Aorta (tissue), 5 donors: ENCODE results near the gene HOXD8. TPM values are rescaled to one million over a fixed set of nuclear protein-coding genes. Genes with fewer than 3 reads are reported as not detected.

Source experiments
- ATAC-seq: fragments of 200-7000 bp; cut with Tn5 transposase; one replicate; pipeline ENCODE4 v1.9.1; 2022; ENCODE audit warnings: moderate library complexity; ENCODE audit not compliant: low FRiP score
- DNase-seq, 2 donors: peaks; one replicate each; pipeline ENCODE4 v3.0.0-alpha.2; 2020
- H3K27ac ChIP-seq, 2 donors: one replicate each; pipeline ENCODE4 v1.5.1; 2013; ENCODE audit warnings: low read length in 2 of 2, mild to moderate bottlenecking in 2 of 2, moderate library complexity in 2 of 2, control low read depth in 1 of 2, inconsistent platforms in 1 of 2, low read depth in 1 of 2
- H3K27me3 ChIP-seq, 2 donors: one replicate each; pipeline ENCODE4 v1.6.1; 2013; ENCODE audit warnings: control low read depth in 1 of 2, low read length in 1 of 2, mild to moderate bottlenecking in 1 of 2, moderate library complexity in 1 of 2; ENCODE audit not compliant: insufficient read depth in 2 of 2, control insufficient read depth in 1 of 2
- H3K36me3 ChIP-seq, 2 donors: one replicate each; pipeline ENCODE4 v1.6.1; 2013; ENCODE audit warnings: control low read depth in 1 of 2, low read length in 1 of 2, mild to moderate bottlenecking in 1 of 2; ENCODE audit not compliant: insufficient read depth in 2 of 2, control insufficient read depth in 1 of 2
- H3K4me1 ChIP-seq, 2 donors: one replicate each; pipeline ENCODE4 v1.6.1; 2013; ENCODE audit warnings: low read length in 2 of 2, control low read depth in 1 of 2, mild to moderate bottlenecking in 1 of 2, moderate library complexity in 1 of 2; ENCODE audit not compliant: insufficient read depth in 2 of 2, control insufficient read depth in 1 of 2
- H3K4me3 ChIP-seq, 2 donors: one replicate each; pipeline ENCODE4 v1.5.1; 2013; ENCODE audit warnings: low read length in 2 of 2, control low read depth in 1 of 2, mild to moderate bottlenecking in 1 of 2
- H3K9me3 ChIP-seq: one replicate; pipeline ENCODE4 v1.6.1; 2013; ENCODE audit warnings: mild to moderate bottlenecking, low read length; ENCODE audit not compliant: control insufficient read depth
- WGBS, 2 donors: extraction: QIAGEN DNeasy Blood & Tissue Kit; methylation state at CpG; one replicate each; pipeline ENCODE4 v1.1.7; 2013; 5-methylcytosine and 5-hydroxymethylcytosine counted together
- intact Hi-C, 2 donors: fragments of 100-400 bp; cut with DNase I; formaldehyde crosslinking; loops; one replicate each; pipeline versions ENCODE4 v1.14.2 to v1.15.0; 2022
- polyA plus RNA-seq, 2 donors: library from polyadenylated mRNA; stranded (reverse); fragments of 200-250 nt; gene quantifications; one replicate each; pipeline ENCODE4 v1.2.3, GENCODE V29; 2013
- total RNA-seq, 2 donors: library from RNA; stranded (reverse); fragmentation: NEBNext Ultra II Directional; extraction: Animal tissue kit (Norgen Biotek cat#: 25700); gene quantifications; one replicate each; pipeline ENCODE4 v1.2.1, GENCODE V29; 2021
- donor health status: healthy with polysubstance abuse.
- donor health status: Bipolar disorder and iron deficiency.
- donor health status: DM: no; HTN: no; CAD: no.
- donor health status: DM: no; HTN: no; CAD: no.
- donor health status: DM: yes; HTN: yes; CAD: no.

HOXD8 gene
- total and polyA plus RNA-seq, 4 donors: 2.5 to 14.4 (median 9.4) TPM

DNA sequence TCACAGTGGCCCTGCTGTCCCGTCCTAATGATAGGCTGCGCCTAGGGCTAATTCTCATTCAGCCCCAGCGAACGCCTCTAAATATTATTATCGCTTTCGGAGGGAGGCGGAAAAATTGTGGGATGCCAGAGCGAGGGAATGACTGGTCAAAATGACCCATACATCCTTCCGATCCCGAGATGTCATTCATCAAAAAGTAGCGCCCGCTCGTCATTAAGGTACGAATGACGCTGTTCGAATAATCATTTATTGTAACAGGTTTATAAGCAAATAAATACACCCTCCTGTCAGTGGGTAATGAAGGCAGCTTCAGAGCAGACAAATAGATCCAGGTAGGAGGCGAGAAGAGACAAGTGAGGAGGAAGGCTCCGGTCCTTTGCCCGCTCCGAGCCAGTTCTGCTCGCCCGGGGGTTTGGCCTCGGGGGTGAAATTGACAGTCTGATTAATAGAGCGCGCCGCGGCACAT, 45.7 kb upstream of the HOXD8 start, which contains the start of gene EVX2:
EVX2 (minus strand) TSS at position 167 of the 466 bp plus-strand sequence. CDS start 186 bp downstream, outside the sequence.
- ATAC-seq (no peak), DNase-seq (no peak)
- H3K36me3 ChIP-seq: no peaks in the 10 kb centered on the region
- no peaks in the 10 kb centered on the region for H3K4me1 ChIP-seq
- WGBS, 2 donors: 19 to 23% methylated on average over 27 of the region's 27 CpGs
- H3K9me3 ChIP-seq: peaks cover 2% of the 10 kb centered on the region
- no peaks in the 10 kb centered on the region for H3K27me3 ChIP-seq
- H3K4me3 ChIP-seq: no peak within 1 kb of the TSS
- intact Hi-C loops: loop anchor here in 1 of 2 donors (10.0 kb wide), 1 partner anchor 1749 kb away; the partner anchor contains the start of gene SP9
- H3K27ac ChIP-seq: no peak within 1 kb of the TSS

- Histone ChIP-seq H3K4me1 (no peaks in the 10 kb centered on the region), H3K27me3 (no peaks in the 10 kb centered on the region), H3K4me3 (no peak overlapping the region), H3K36me3 (no peaks in the 10 kb centered on the region), H3K9me3 (peaks cover 2% of the 10 kb centered on the region), H3K27ac (no peak overlapping the region)
- intact Hi-C loops: loop anchor here (5.0 to 10.0 kb wide), 3 partner anchors 717 to 1750 kb away; partner anchors contain the start of gene SP9 (in 1 of the 2)
- ATAC-seq: no peak
- no peak for DNase-seq
- 9 to 10% methylated on average over 24 to 26 of the region's 26 CpGs for WGBS, 2 donors
Observed at GRCh38 chr2:176084611-176085119, 44.8 kb upstream of the HOXD8 start.

GRCh38 chr2:176085120-176085788, 44.3 kb upstream of the HOXD8 start:
- DNase-seq: no peak
- Histone ChIP-seq H3K4me3 (no peak overlapping the region), H3K36me3 (no peaks in the 10 kb centered on the region), H3K27ac (no peak overlapping the region), H3K9me3 (peaks cover 2% of the 10 kb centered on the region), H3K4me1 (no peaks in the 10 kb centered on the region), H3K27me3 (no peaks in the 10 kb centered on the region)
- WGBS, 2 donors: 8 to 11% methylated on average over 39 to 40 of the region's 40 CpGs
- intact Hi-C loops: loop anchor here (5.0 to 10.0 kb wide), 3 partner anchors 718 to 1750 kb away; partner anchors contain the start of gene SP9 (in 1 of the 2)
- no peak for ATAC-seq

- DNase-seq (peak in 1 of 2 donors; percentile 80), ATAC-seq (no peak)
- Histone ChIP-seq H3K4me3 (no peak overlapping the region), H3K4me1 (no peaks in the 10 kb centered on the region), H3K9me3 (peaks cover 2% of the 10 kb centered on the region), H3K27ac (no peak overlapping the region), H3K27me3 (no peaks in the 10 kb centered on the region), H3K36me3 (no peaks in the 10 kb centered on the region)
- 3 to 5% methylated on average over 45 to 46 of the region's 46 CpGs for WGBS, 2 donors
- intact Hi-C loops: loop anchor here (1.0 to 10.0 kb wide), 4 partner anchors 396 to 1751 kb away; partner anchors contain the start of gene SP9 (in 1 of the 2)
Observed at GRCh38 chr2:176085861-176086771, 43.4 kb upstream of the HOXD8 start.

DNA sequence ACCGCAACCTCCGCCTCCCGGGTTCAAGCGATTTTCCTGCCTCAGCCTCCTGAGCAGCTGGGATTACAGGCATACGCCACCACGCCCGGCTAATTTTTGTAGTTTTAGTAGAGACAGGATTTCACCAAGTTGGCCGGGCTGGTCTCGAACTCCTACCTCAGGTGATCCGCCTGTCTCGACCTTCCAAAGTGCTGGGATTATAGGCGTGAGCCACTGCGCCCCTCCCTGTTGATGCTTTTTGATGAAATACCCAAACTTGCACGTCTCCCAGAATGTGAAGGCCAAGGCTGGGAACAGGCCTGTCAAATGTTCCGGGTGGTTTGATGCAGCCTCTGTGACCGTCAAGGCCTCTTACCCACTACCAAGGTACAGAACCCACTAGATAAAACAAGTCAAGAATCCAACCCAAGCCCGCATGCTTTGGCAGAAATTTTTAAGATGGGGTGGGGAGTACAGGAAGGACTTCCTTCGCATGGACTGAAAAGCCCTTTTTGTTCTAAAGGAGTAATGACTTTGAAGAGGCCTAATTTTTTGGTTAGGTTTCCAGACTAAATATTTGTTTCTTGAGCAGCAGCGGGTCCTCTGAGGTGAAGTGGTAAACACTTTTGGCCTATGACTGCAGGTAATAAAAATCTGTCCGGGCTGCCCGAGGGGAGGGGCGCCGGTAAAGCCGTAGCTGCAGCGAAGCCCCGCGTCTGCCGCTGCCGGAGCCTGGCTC, 42.0 kb upstream of the HOXD8 start:
- DNase-seq: no peak
- H3K4me3 ChIP-seq: peak overlapping the region in 1 of 2 donors; percentile 12
- no peaks in the 10 kb centered on the region for H3K4me1 ChIP-seq
- intact Hi-C loops: loop anchor here (2.0 to 10.0 kb wide), 4 partner anchors 397 to 1753 kb away; partner anchors contain the start of gene SP9 (in 1 of the 2)
- ATAC-seq: no peak
- WGBS, 2 donors: 50 to 54% methylated on average over 29 of the region's 29 CpGs
- H3K9me3 ChIP-seq: peaks cover 2% of the 10 kb centered on the region
- H3K36me3 ChIP-seq: no peaks in the 10 kb centered on the region
- H3K27me3 ChIP-seq: no peaks in the 10 kb centered on the region
- no peak overlapping the region for H3K27ac ChIP-seq

DNA sequence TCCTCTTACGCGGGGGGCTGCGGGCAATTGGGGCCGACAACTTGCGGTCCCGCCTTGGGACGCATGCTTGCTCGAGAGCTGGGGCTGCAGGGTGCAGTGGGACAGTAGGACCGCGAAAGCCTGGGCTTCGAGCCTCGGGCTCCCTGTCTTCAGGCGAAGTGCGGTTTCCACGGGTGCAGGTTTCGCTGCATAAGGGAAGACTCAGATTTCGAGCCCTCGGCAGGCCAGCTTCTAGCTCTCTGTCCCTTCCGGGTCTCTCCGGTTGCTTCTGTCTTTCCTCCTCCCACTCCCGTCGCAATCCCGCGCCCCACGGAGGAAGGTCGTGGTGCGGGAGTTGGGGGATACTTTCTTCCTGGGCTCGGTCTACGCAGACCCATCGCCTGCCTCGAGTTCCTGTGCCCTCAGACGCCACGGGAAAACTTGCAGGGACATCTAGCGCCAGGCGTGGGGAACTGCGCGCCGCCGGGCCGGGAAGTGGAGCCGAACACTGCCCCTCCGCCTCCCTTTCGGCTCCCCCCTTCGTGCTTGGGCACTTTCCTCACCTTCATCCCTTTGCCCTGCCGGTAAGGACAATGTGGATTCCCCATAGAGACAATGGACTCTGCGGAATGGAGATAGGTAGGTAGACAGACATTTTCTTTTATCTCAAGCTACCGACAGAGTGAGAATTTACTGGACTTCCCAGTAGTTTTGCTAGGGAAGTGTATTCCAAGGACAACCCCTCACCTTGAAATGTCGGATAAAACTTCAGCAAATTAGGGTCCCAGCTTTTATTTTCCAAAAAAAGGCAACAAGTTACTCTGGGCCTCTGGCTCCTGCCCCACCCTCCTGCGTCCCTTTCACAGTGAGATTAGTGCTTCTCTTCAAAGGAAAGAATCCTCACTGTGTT, 41.2 kb upstream of the HOXD8 start:
- H3K4me1 ChIP-seq: no peaks in the 10 kb centered on the region
- peak overlapping the region in 1 of 2 donors; percentile 12 for H3K4me3 ChIP-seq
- peaks cover 2% of the 10 kb centered on the region for H3K9me3 ChIP-seq
- ATAC-seq (peak; percentile 86), DNase-seq (peak in 1 of 2 donors; percentile 89)
- WGBS, 2 donors: 6 to 8% methylated on average over 48 to 49 of the region's 49 CpGs
- intact Hi-C loops: loop anchor here (2.0 to 10.0 kb wide), 4 partner anchors 397 to 1753 kb away; partner anchors contain the start of gene SP9 (in 1 of the 2)
- no peaks in the 10 kb centered on the region for H3K36me3 ChIP-seq
- H3K27ac ChIP-seq: no peak overlapping the region
- no peaks in the 10 kb centered on the region for H3K27me3 ChIP-seq

DNA sequence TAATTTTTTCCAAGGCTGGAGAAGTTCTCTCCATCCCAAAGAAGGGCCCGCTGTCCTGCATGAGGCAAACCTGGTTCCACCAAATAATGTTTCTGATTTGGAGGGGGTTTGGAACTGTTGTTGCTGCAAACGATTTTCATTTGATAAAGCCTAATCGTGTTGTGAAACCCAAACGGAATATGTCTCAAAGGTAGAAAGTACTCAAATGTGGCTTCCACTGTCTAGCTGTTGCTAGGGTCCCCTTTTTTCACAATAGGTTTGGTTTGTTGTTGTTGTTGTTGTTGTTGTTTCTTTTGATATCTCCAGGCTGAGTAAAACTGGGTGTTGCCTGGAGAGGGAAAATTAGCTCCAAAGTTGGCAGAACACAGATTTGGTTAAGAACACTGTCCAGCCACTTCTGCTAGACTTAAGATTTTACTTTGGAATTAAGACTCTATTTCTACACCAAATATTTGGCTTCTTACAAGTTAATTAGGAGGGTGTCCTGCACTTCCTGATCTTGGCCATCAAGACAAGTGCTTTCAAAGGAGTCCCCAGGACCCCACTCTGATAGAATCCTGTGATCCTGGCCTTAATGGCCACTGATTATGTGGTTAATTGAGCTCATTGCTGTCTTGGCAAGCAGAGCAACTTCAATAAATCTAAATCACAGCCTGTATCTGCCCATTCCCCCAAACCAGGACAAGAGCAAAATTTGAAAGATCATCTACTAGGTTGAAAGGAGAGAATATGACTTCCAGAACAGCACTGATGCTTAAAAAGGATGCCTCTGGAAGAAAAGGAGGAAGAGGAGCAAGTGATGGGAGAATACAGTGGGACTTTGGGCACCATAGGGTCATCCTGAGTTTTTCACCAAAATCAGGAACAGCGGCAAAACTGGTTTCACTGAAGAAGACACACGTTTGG, 40.3 kb upstream of the HOXD8 start:
- no peaks in the 10 kb centered on the region for H3K27me3 ChIP-seq
- H3K4me3 ChIP-seq: no peak overlapping the region
- intact Hi-C loops: loop anchor here (2.0 to 10.0 kb wide), 4 partner anchors 398 to 1754 kb away; partner anchors contain the start of gene SP9 (in 1 of the 2)
- ATAC-seq: no peak
- H3K4me1 ChIP-seq: no peaks in the 10 kb centered on the region
- 14 to 16% methylated on average over 6 of the region's 6 CpGs for WGBS, 2 donors
- DNase-seq: no peak
- no peak overlapping the region for H3K27ac ChIP-seq
- no peaks in the 10 kb centered on the region for H3K9me3 ChIP-seq
- H3K36me3 ChIP-seq: no peaks in the 10 kb centered on the region
